Natural killer cell treated with Interleukin-12 subunit alpha and Interleukin-12 subunit beta and Interleukin-15 and Interleukin-18, amount 100 ng/mL, for 72 hours (primary cell): ENCODE results near the gene PODN. TPM values are rescaled to one million over a fixed set of nuclear protein-coding genes. Genes with fewer than 3 reads are reported as not detected.

Source experiments
- ATAC-seq, 2 donors: fragments of 150-1000 bp; cut with Tn5 transposase in 1 of 2; sonication (Bioruptor Pico), chemical (Tn5 transposase) in 1 of 2; 2 replicates each; pipeline ENCODE4 v1.10.0; 2021
- DNase-seq: peaks from one replicate; pipeline ENCODE4 v3.0.0; 2022; ENCODE audit warnings: low spot score
- H3K27ac Mint-ChIP-seq, 2 donors: 1 replicate in 1 of 2; 2 replicates in 1 of 2; pipeline ENCODE4 v1.8.0; 2022; ENCODE audit warnings: mixed read lengths in 2 of 2, mild to moderate bottlenecking in 1 of 2, moderate library complexity in 1 of 2
- H3K27me3 Mint-ChIP-seq, 2 donors: 1 replicate in 1 of 2; 2 replicates in 1 of 2; pipeline ENCODE4 v1.8.0; 2022; ENCODE audit warnings: mixed read lengths in 2 of 2
- H3K36me3 Mint-ChIP-seq: one replicate; pipeline ENCODE4 v1.8.0; 2022; ENCODE audit warnings: mixed read lengths
- H3K4me1 Mint-ChIP-seq, 2 donors: 1 replicate in 1 of 2; 2 replicates in 1 of 2; pipeline ENCODE4 v1.8.0; 2022; ENCODE audit warnings: low read depth in 2 of 2, mixed read lengths in 2 of 2, mild to moderate bottlenecking in 1 of 2
- H3K4me3 Mint-ChIP-seq: one replicate; pipeline ENCODE4 v1.8.0; 2022; ENCODE audit warnings: mixed read lengths
- H3K9me3 Mint-ChIP-seq: 2 replicates; pipeline ENCODE4 v1.8.0; 2022; ENCODE audit warnings: mixed read lengths
- total RNA-seq, 2 donors: library from RNA; stranded (reverse); gene quantifications; one replicate each; pipeline ENCODE4 v1.2.3, GENCODE V29; 2022

Gene PODN
- total RNA-seq, 2 donors from 2014 or later, result not detected

DNA sequence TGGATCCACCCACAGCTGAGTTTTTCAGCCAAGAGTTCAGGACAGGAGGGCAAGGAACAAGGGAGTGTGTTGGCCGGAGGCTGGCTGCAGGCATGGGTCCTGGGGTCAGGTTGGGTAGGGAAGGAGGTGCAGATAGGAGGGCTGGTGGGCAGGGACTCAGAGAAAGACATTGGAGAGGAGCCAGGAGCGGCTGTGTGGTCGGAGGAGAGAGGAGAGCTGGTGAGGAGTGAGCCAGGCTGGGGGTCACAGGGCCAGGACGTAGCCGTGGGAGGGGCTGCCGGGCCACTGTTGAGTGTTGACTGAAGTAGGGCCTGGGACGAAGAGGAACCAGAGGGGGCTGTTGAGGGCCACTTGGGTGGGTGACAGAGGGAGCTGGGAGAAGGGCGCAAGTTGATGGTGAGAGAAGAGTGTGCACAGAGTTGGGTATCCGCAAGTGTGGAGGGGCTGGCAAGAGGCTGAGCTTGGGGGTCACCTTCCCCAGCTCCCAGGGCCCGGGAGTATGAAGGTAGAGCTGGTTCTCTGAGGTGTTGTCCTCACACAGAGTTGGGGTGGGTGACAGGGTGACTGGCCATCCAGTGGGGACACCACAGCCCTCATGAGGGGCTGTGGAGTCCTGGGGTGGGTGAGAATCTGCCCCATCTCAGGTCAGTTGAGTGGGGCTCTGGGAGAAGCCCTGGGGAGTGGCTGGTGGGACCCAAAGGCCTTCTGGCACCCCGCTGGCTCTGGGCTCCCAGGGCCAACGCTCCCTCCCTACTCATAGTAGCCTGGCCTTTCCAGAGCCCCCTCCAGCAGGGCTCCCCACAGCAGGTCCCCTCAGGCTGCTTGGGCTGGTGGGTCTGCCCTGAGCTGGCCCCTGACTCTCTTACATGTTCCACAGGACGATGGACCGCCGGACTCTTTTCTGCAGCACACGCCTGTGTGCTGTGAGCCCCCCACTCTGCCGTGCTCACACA lies 21.9 kb downstream of the PODN start:
- Mint-ChIP-seq H3K4me3 (peak overlapping the region; percentile 31), H3K27me3 (no peaks in the 10 kb centered on the region), H3K27ac (no peak overlapping the region), H3K4me1 (peaks cover 19 to 24% of the 10 kb centered on the region in 2 donors), H3K36me3 (no peaks in the 10 kb centered on the region), H3K9me3 (no peaks in the 10 kb centered on the region)
- no peak for ATAC-seq
- no peak for DNase-seq

DNA sequence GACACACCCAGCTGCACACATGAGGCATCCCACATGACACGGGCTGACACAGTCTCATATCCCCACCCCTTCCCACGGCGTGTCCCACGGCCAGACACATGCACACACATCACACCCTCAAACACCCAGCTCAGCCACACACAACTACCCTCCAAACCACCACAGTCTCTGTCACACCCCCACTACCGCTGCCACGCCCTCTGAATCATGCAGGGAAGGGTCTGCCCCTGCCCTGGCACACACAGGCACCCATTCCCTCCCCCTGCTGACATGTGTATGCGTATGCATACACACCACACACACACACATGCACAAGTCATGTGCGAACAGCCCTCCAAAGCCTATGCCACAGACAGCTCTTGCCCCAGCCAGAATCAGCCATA lies 22.6 kb downstream of the PODN start:
- no peaks in the 10 kb centered on the region for H3K27me3 Mint-ChIP-seq
- ATAC-seq, result peak; percentile 52 to 69
- H3K4me1 Mint-ChIP-seq, result peaks cover 19 to 24% of the 10 kb centered on the region in 2 donors
- H3K4me3 Mint-ChIP-seq, result peak overlapping the region; percentile 16
- H3K36me3 Mint-ChIP-seq, result no peaks in the 10 kb centered on the region
- no peak overlapping the region for H3K27ac Mint-ChIP-seq
- DNase-seq, result no peak
- no peaks in the 10 kb centered on the region for H3K9me3 Mint-ChIP-seq

DNA sequence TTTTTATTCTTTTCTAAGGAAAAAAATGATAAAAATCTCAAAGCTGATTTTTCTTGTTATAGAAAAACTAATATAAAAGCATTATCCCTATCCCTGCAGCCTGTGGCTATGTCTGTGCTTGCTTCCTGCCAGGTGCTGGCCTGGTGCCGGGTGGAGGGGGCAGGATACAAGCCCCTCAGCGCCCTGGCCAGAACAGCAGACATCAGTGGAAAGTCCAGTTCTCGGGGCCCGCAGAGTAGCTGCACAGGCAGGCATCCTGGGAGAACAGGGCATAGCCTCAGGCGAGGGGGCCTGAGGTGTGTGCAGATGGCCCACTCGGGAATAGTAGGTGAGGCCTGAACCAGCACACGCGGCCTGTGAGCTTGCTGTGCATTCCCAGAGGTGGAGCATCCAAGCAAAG lies 23.4 kb downstream of the PODN start:
- peaks cover 19 to 24% of the 10 kb centered on the region in 2 donors for H3K4me1 Mint-ChIP-seq
- H3K4me3 Mint-ChIP-seq, result no peak overlapping the region
- H3K36me3 Mint-ChIP-seq, result no peaks in the 10 kb centered on the region
- H3K27me3 Mint-ChIP-seq, result no peaks in the 10 kb centered on the region
- no peaks in the 10 kb centered on the region for H3K9me3 Mint-ChIP-seq
- ATAC-seq (no peak), DNase-seq (no peak)
- no peak overlapping the region for H3K27ac Mint-ChIP-seq

DNA sequence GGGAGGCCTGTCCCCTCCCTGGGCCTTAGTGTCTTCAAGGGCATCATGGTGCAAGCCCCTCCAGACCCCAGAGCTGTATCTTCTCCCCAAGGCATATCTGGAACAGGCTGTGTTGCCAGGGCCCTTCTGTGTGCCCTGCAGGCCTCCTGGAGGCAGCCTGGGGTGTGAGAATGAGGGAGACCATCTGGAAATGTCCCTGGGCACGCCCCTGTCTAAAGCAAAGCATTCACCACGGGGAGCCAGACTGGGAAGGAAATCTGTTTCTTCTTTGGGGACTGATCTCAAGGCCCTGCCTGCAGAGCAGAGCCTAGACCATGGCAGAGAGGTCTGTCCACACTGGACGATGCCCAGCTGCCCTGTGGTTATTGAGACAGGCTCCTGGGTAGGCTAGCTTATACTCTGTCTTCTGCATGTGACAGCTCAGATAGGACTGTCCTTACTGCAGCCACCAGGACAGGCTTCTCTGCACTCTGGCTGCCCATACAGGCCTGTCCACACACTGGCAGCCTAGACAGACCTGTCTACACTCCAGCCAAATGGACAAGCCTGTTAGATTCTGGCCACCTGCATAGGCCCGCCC lies 24.6 kb downstream of the PODN start:
- Mint-ChIP-seq H3K4me3 (no peak overlapping the region), H3K27me3 (no peaks in the 10 kb centered on the region), H3K9me3 (no peaks in the 10 kb centered on the region), H3K27ac (no peak overlapping the region), H3K4me1 (peaks cover 19 to 24% of the 10 kb centered on the region in 2 donors), H3K36me3 (no peaks in the 10 kb centered on the region)
- ATAC-seq, result no peak
- DNase-seq, result no peak

DNA sequence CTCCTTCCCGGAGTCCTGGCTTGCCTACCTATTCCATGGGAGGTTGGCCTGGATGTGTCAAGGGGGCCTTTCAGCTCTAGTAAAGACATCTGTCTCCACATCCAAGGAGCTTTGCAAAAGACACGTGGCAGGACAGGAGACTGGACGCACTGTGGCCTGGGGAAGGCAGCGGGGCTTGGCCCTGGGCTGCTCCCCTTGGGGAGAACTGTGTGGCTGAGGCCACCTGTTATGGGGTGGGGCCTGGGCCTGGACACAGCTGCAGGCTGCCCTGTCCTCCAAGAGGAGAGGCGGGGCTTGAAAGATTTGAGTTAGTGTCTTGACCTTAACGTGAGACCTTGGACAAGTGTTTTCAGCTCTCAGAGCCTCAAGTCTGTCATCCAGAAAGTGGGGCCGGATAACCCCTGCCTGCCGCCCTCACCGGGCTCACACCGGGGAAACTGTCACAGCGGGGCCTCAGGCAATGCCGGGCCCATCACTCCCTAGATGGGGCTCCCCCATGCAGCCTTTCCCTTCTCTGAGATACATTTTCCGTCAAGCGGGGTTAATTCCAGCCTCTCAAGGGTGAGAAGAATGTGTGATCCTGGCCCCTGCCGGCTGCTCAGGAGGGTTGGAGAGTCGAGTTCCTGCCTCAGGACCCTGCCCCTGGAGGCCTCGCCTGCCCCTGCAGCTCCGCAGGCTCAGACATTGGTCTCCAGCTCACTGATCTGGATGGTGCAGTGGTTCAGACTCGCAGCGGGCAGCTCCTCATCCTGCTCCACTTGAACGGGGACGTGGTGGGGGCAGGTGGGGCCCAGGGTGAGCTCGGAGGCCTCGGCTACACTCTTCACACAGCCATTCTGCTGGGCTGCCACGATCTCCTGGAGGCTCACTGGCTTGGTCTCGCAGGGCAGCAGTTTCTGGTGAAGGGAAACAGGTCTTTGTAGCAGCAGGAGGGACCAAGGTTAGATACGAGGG lies 25.6 kb downstream of the PODN start:
- Mint-ChIP-seq H3K27me3 (no peaks in the 10 kb centered on the region), H3K9me3 (no peaks in the 10 kb centered on the region), H3K27ac (no peak overlapping the region), H3K4me3 (no peak overlapping the region), H3K4me1 (peaks cover 19 to 22% of the 10 kb centered on the region in 2 donors), H3K36me3 (no peaks in the 10 kb centered on the region)
- no peak for ATAC-seq
- no peak for DNase-seq

DNA sequence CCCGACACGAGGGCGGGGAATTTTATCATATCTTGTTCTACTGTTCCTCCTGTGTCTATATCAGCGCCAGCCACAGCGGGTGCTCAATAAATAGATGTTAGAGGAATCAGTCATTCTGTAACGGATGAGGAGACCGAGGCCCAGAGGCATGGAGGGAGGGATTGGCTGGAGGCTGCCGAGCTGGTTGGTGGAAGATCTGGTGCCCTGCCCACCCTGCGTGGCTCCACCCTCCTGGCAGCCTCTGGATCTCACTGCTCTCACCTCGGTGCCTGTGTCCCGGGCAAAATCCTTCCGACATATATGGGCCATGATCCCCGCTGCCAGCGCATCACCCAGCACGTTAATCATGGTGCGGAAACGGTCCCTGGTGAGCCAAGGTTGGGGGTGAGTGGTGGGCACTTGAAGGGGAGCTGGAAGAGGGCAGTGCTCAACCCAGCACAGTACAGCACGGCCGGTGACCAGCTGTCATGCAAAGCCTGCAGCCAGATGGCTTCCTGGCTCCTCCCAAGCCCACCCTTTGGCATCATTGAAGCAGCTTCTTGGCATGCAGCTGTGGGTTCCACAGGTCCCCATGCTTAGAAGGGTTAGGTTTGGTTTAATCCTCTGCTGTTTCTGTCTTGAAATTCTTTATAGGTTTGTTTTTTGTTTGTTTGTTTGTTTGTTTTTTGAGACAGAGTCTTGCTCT lies 26.7 kb downstream of the PODN start:
- Mint-ChIP-seq H3K4me1 (peaks cover 9 to 13% of the 10 kb centered on the region in 2 donors), H3K27me3 (no peaks in the 10 kb centered on the region), H3K36me3 (no peaks in the 10 kb centered on the region), H3K27ac (no peak overlapping the region), H3K4me3 (no peak overlapping the region), H3K9me3 (no peaks in the 10 kb centered on the region)
- no peak for DNase-seq
- ATAC-seq, result no peak

DNA sequence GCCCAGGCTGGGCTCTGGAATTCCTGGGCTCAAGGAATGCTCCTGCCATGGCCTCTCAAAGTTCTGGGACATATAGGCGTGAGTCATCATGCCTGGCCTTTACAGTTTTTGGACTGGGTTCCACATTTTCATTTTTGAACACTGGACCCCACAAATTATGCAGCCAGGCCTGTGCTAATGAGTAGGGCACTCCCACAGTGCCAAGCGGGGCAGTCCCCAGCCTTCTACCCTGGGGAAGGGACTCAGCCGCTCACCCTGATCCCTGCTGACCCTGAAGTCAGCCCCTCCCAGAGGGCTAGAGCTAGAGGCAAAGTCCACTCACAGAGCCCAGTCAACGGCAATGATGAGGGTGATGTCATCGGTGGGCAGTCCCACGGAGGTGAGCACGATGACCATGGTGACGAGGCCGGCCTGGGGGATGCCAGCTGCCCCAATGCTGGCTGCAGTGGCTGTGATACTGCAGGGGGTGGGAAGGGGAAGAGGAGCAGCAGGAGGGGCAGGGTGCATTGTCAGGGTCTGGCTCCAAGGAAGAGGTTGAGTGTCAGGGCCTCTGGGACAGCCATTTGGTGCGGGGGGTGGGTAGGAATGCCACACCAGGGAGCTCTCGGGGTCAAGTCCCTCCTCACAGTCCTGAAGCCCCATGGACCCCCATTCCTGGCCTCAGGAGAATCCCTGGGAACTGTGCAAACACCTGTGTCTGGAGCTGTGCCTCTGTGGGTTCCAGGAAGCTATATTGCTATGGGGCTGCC lies 27.6 kb downstream of the PODN start:
- H3K9me3 Mint-ChIP-seq, result no peaks in the 10 kb centered on the region
- H3K36me3 Mint-ChIP-seq, result no peaks in the 10 kb centered on the region
- ATAC-seq, result no peak
- DNase-seq, result no peak
- no peaks in the 10 kb centered on the region for H3K27me3 Mint-ChIP-seq
- H3K27ac Mint-ChIP-seq, result peak overlapping the region in 1 of 2 donors; percentile 27
- H3K4me3 Mint-ChIP-seq, result no peak overlapping the region
- peaks cover 4 to 8% of the 10 kb centered on the region in 2 donors for H3K4me1 Mint-ChIP-seq

DNA sequence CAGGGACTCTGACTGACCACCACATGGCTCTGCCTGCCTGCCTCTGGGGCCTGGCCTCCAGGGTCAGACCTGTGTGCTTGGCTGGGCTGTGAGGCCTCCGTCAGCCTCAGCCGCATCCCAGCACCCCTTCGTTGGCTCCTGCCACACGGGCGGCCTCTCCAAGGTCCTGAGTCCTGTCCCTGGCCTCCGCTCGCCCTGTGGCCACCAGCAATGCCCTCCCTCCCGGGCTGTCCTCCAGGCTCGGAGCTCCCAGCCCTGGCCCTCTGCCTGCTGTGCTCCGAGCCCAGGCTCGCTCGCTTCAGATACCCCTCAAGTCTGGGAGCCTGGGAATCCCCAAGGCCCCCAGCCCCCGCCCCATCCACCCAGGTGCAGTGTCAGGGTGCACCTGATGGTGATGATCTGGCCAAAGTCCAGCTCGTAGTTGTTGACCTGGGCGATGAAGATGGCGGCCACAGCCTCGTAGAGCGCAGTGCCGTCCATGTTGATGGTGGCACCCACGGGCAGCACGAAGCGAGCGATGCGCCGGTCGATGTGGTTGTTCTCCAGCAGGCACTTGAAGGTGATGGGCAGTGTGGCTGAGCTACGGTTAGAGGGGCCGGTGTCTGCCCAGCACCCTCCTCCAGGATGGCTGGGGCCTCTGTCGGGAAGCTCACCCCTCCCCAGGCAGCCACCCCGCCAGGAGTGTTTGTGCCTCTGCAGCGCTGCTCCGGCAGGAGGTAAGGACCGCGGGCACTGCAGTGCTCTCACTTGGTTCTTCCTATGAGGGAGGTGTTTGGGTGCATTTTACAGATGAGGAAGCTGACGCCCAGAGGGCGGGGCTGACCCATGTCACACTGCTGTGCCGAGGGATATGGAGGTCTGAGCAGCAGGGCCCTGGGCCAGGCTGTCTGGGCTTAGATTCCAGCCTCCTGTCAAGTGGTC lies 28.5 kb downstream of the PODN start:
- no peaks in the 10 kb centered on the region for H3K36me3 Mint-ChIP-seq
- ATAC-seq (peak; percentile 64 to 85), DNase-seq (no peak)
- no peaks in the 10 kb centered on the region for H3K27me3 Mint-ChIP-seq
- H3K9me3 Mint-ChIP-seq, result no peaks in the 10 kb centered on the region
- H3K4me3 Mint-ChIP-seq, result peak overlapping the region; percentile 44
- H3K4me1 Mint-ChIP-seq, result peaks cover 0 to 3% of the 10 kb centered on the region in 2 donors
- H3K27ac Mint-ChIP-seq, result peak overlapping the region; percentile 21 to 61

DNA sequence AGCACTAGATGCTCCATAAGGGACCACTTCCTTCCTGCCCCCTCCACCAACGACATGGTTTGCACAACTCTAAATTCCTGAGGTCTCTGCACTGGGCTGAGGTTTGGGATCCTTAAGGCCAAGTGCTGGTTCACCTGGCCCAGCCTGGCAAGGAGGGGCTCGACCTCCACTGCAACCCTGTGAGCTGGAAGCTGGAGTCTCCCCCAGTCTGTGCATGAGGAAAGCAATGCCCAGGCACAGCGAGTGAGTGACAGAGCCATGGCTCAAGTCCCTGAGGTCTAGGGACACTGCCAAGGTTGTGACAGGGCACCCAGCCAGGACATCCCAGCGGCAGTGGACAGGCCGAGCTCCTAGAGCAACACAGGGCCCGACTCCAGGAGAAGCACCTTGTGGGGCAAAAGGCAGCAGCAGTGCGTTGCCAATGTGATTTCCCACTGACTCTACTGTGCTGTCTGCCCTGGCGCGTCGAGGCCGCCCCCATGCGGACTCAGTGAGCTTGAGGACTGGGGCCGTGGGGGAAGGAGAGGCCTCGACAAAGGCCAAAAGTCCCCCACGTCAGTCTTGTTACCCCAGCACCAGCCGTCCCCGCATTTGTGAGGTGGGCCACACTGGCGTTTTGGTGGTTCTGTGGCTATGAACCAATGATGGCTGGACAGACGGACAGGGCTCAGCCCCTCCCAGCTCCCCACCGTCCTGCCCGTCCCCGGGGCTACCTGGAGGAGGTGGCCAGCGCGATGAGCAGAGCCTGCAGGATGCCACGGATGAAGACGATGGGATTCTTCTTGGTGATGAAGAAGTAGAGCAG lies 30.0 kb downstream of the PODN start:
- Mint-ChIP-seq H3K27me3 (no peaks in the 10 kb centered on the region), H3K9me3 (no peaks in the 10 kb centered on the region), H3K4me3 (no peak overlapping the region), H3K4me1 (peaks cover 0 to 3% of the 10 kb centered on the region in 2 donors), H3K27ac (peak overlapping the region in 1 of 2 donors; percentile 21), H3K36me3 (no peaks in the 10 kb centered on the region)
- DNase-seq, result no peak
- no peak for ATAC-seq

DNA sequence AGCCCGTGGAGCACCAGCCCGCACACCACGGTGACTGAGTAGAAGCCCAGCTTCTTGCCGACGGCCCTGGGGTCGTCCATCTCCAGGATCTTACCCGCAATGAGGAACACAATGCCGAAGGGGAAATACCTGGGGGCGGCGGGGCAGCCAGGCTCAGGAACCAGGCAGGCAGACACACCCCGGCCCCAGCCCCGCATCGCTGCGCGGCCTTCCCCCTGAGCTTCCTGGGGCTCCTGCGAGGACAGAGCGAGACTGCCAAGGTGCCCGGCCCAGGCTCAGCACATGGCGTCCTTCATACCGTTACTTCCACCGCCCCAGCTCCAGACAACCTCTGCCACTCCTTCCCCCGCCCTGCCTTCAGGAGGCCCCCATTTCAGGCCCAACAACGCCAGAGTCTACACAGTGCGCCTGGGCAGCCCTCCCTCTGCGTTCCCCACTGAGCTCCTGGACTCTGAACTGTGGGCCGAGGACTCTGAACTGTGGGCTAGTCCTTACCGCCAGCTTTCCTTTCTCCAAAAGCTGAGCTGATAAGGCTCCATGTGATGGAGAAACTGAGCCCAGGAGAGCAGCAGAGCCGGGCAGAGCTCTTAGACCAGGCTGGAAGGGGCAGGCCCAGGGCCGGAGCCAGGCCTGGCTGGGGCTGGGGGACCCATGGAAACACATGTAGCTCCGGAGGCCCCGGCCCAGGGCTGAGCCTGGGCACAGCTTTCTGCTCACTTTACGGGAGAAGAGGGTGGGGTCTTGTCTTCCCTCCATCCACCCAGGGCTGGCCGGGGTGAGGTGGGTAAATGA lies 30.8 kb downstream of the PODN start:
- ATAC-seq, result no peak
- no peaks in the 10 kb centered on the region for H3K36me3 Mint-ChIP-seq
- H3K27ac Mint-ChIP-seq, result no peak overlapping the region
- H3K4me3 Mint-ChIP-seq, result no peak overlapping the region
- no peaks in the 10 kb centered on the region for H3K9me3 Mint-ChIP-seq
- H3K4me1 Mint-ChIP-seq, result peaks cover 0 to 3% of the 10 kb centered on the region in 2 donors
- H3K27me3 Mint-ChIP-seq, result no peaks in the 10 kb centered on the region
- no peak for DNase-seq

DNA sequence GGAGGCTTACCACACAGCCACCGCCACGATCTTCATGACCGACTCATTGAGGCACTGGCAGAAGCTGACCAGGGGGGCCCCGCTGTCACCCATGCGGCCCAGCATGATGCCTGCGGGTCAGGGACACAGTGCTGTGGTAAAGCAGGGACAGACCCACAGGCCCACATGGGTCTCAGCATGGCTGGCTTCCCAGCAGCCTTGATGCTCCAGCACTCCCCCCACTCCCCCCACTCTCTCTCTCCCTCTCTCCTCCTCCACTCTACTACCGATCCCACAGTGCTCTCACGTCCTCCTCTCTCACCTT lies 31.4 kb downstream of the PODN start:
- Mint-ChIP-seq H3K27ac (no peak overlapping the region), H3K36me3 (no peaks in the 10 kb centered on the region), H3K4me1 (peaks cover 0 to 3% of the 10 kb centered on the region in 2 donors), H3K4me3 (no peak overlapping the region), H3K9me3 (no peaks in the 10 kb centered on the region), H3K27me3 (no peaks in the 10 kb centered on the region)
- no peak for ATAC-seq
- DNase-seq, result no peak
